HL-60 (cell line): ENCODE data around the gene PRR11.

Source experiments
- GABPA ChIP-seq: IDR thresholded peaks from 2 replicates; pipeline ENCODE4 v1.6.1; 2012; ENCODE audit warnings: low read depth
- POLR2AphosphoS5 ChIP-seq: IDR thresholded peaks from 2 replicates; pipeline ENCODE4 v1.6.1; 2012; ENCODE audit warnings: low read depth
- TF ChIP-seq, protein P1 (sequence below): IDR thresholded peaks from one replicate; pipeline ENCODE4 v1.5.1; 2011; ENCODE audit warnings: low read length, control low read depth, inconsistent platforms; ENCODE audit not compliant: insufficient read depth

DNA sequence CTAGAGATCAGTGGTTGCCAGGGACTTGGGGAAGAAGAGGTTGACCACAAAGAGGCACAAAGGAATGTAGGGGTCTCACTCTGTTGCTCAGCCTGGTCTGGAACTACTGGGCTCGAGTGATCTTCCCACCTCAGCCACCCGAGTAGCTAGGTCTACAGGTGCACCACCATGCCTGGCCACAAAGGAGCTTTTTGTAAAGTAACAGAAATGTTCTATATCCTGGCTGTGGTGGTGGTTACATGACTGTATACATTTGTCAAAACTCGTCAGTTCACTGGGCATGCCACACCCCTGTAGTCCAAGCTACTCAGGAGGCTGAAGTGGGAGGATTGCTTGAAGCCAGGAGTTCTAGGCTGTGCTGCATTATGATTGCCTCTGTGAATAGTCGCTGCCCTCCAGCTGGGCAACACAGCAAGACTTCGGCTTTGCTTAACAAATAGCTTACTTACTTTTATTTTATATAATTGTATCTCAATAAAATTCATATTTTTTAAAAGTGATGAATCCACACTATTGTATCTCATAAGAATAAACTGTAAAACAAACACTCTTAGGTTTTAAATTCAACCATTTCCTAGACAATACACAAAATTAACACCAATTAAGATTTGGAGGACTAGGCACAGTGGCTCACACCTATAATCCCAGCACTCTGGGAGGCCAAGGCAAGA, 5.6 kb upstream of the PRR11 start:
- TF ChIP-seq, protein P1, sequence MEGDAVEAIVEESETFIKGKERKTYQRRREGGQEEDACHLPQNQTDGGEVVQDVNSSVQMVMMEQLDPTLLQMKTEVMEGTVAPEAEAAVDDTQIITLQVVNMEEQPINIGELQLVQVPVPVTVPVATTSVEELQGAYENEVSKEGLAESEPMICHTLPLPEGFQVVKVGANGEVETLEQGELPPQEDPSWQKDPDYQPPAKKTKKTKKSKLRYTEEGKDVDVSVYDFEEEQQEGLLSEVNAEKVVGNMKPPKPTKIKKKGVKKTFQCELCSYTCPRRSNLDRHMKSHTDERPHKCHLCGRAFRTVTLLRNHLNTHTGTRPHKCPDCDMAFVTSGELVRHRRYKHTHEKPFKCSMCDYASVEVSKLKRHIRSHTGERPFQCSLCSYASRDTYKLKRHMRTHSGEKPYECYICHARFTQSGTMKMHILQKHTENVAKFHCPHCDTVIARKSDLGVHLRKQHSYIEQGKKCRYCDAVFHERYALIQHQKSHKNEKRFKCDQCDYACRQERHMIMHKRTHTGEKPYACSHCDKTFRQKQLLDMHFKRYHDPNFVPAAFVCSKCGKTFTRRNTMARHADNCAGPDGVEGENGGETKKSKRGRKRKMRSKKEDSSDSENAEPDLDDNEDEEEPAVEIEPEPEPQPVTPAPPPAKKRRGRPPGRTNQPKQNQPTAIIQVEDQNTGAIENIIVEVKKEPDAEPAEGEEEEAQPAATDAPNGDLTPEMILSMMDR = no peak
- TF ChIP-seq POLR2AphosphoS5 = no peak
- TF ChIP-seq GABPA = no peak
